ENCODE results near the gene ESRP2.

ESRP2 gene

GRCh38 chr16:68269793-68270192 is 33.9 kb upstream of the ESRP2 start:
- ATAC-seq (peak; percentile 20), DNase-seq (ENCODE audit: low spot score in 2 of 2) (no peak)
- H3K9me3 Mint-ChIP-seq: no peaks in the 10 kb centered on the region
- H3K36me3 Mint-ChIP-seq: peaks cover 89% of the 10 kb centered on the region
- peaks cover 79% of the 10 kb centered on the region for H3K4me1 Mint-ChIP-seq
- H3K27ac Mint-ChIP-seq: peak overlapping the region; percentile 89
- peak overlapping the region; percentile 34 for H3K4me3 Mint-ChIP-seq

- peak overlapping the region; percentile 91 for H3K4me3 Mint-ChIP-seq
Observed at GRCh38 chr16:68267612-68268405, 31.9 kb upstream of the ESRP2 start.

GRCh38 chr16:68265078-68265920 is 29.4 kb upstream of the ESRP2 start:
- peak overlapping the region; percentile 98 for H3K27ac Mint-ChIP-seq
- peaks cover 61% of the 10 kb centered on the region for H3K4me1 Mint-ChIP-seq
- DNase-seq (ENCODE audit: low spot score in 2 of 2): peak in 1 of 2 donors; percentile 63
- H3K4me3 Mint-ChIP-seq: peak overlapping the region; percentile 91
- ATAC-seq: peak; percentile 12
- peaks cover 55% of the 10 kb centered on the region for H3K36me3 Mint-ChIP-seq
- H3K9me3 Mint-ChIP-seq: no peaks in the 10 kb centered on the region

More at GRCh38 chr16:68267612-68268405, 31.9 kb upstream of the ESRP2 start:
- Mint-ChIP-seq H3K4me1 (peaks cover 74% of the 10 kb centered on the region), H3K36me3 (peaks cover 76% of the 10 kb centered on the region), H3K9me3 (no peaks in the 10 kb centered on the region), H3K27ac (peak overlapping the region; percentile 65)
- DNase-seq (ENCODE audit: low spot score in 2 of 2) (no peak), ATAC-seq (no peak)

- Mint-ChIP-seq H3K4me3 (peak within 1 kb of the TSS; percentile 91), H3K9me3 (no peaks in the 10 kb centered on the region), H3K27ac (peak within 1 kb of the TSS; percentile 98), H3K36me3 (peaks cover 49% of the 10 kb centered on the region), H3K4me1 (peaks cover 52% of the 10 kb centered on the region)
- DNase-seq (ENCODE audit: low spot score in 2 of 2) (peak; percentile 85 to 90), ATAC-seq (peak; percentile 87)
Observed at GRCh38 chr16:68264128-68265077, 28.5 kb upstream of the ESRP2 start, which contains the start of gene SLC7A6. Gene SLC7A6 (plus strand): TSS chr16:68264526. CDS start chr16:68274727, 10,201 bp downstream.

GRCh38 chr16:68263559-68264127 is 27.7 kb upstream of the ESRP2 start:
- peak overlapping the region; percentile 91 for H3K4me3 Mint-ChIP-seq
- ATAC-seq: no peak
- no peaks in the 10 kb centered on the region for H3K9me3 Mint-ChIP-seq
- DNase-seq (ENCODE audit: low spot score in 2 of 2): no peak
- peak overlapping the region; percentile 98 for H3K27ac Mint-ChIP-seq
- peaks cover 46% of the 10 kb centered on the region for H3K4me1 Mint-ChIP-seq
- peaks cover 43% of the 10 kb centered on the region for H3K36me3 Mint-ChIP-seq

- Mint-ChIP-seq H3K36me3 (peaks cover 19% of the 10 kb centered on the region), H3K9me3 (no peaks in the 10 kb centered on the region), H3K4me3 (no peak overlapping the region), H3K4me1 (peaks cover 23% of the 10 kb centered on the region), H3K27ac (no peak overlapping the region)
- DNase-seq (ENCODE audit: low spot score in 2 of 2) (no peak), ATAC-seq (no peak)
Observed at GRCh38 chr16:68259007-68259825, 23.3 kb upstream of the ESRP2 start.

- no peak for DNase-seq (ENCODE audit: low spot score in 2 of 2)
- peaks cover 14% of the 10 kb centered on the region for H3K4me1 Mint-ChIP-seq
- H3K27ac Mint-ChIP-seq: no peak overlapping the region
- no peak overlapping the region for H3K4me3 Mint-ChIP-seq
- peaks cover 23% of the 10 kb centered on the region for H3K36me3 Mint-ChIP-seq
- ATAC-seq: peak; percentile 38
- no peaks in the 10 kb centered on the region for H3K9me3 Mint-ChIP-seq
Observed at GRCh38 chr16:68257906-68258800, 22.2 kb upstream of the ESRP2 start.

GRCh38 chr16:68257251-68257905 is 21.5 kb upstream of the ESRP2 start:
- Mint-ChIP-seq H3K4me3 (no peak overlapping the region), H3K4me1 (peaks cover 10% of the 10 kb centered on the region), H3K36me3 (peaks cover 29% of the 10 kb centered on the region), H3K27ac (no peak overlapping the region), H3K9me3 (no peaks in the 10 kb centered on the region)
- ATAC-seq: no peak
- no peak for DNase-seq (ENCODE audit: low spot score in 2 of 2)

- peak overlapping the region; percentile 48 for H3K27ac Mint-ChIP-seq
- H3K36me3 Mint-ChIP-seq: peaks cover 45% of the 10 kb centered on the region
- no peaks in the 10 kb centered on the region for H3K9me3 Mint-ChIP-seq
- H3K4me3 Mint-ChIP-seq: no peak overlapping the region
- ATAC-seq (no peak), DNase-seq (ENCODE audit: low spot score in 2 of 2) (no peak)
- no peaks in the 10 kb centered on the region for H3K4me1 Mint-ChIP-seq
Observed at GRCh38 chr16:68255712-68256111, 19.8 kb upstream of the ESRP2 start.

GRCh38 chr16:68253721-68254120 is 17.8 kb upstream of the ESRP2 start:
- H3K27ac Mint-ChIP-seq: no peak overlapping the region
- no peaks in the 10 kb centered on the region for H3K9me3 Mint-ChIP-seq

GRCh38 chr16:68252383-68252782 is 16.5 kb upstream of the ESRP2 start:
- Mint-ChIP-seq H3K27ac (peak overlapping the region; percentile 23), H3K4me3 (no peak overlapping the region), H3K9me3 (no peaks in the 10 kb centered on the region), H3K36me3 (peaks cover 54% of the 10 kb centered on the region), H3K4me1 (peaks cover 7% of the 10 kb centered on the region)
- no peak for ATAC-seq
- DNase-seq (ENCODE audit: low spot score in 2 of 2): no peak

More at GRCh38 chr16:68253721-68254120, 17.8 kb upstream of the ESRP2 start:
- peaks cover 54% of the 10 kb centered on the region for H3K36me3 Mint-ChIP-seq
- no peaks in the 10 kb centered on the region for H3K4me1 Mint-ChIP-seq
- no peak overlapping the region for H3K4me3 Mint-ChIP-seq
- DNase-seq (ENCODE audit: low spot score in 2 of 2) (no peak), ATAC-seq (no peak)

GRCh38 chr16:68251832-68252231 is 15.9 kb upstream of the ESRP2 start:
- Mint-ChIP-seq H3K4me3 (no peak overlapping the region), H3K9me3 (no peaks in the 10 kb centered on the region), H3K27ac (no peak overlapping the region), H3K4me1 (peaks cover 12% of the 10 kb centered on the region), H3K36me3 (peaks cover 54% of the 10 kb centered on the region)
- no peak for ATAC-seq
- DNase-seq (ENCODE audit: low spot score in 2 of 2): no peak

Data from stimulated activated effector memory CD8-positive, alpha-beta T cell treated with anti-CD3 and anti-CD28 coated beads, Interleukin-12 subunit alpha, Interleukin-12 subunit beta, amount 100 ng/mL, for 72 hours (primary cell).